Thyroid gland (tissue), 4 donors: ENCODE results near the gene FGD3.

Experiments used
- POLR2A ChIP-seq, 2 donors: fragments of 450-650 bp; IDR thresholded peaks; one replicate each; pipeline ENCODE4 v1.6.1; 2017; ENCODE audit warnings: antibody characterized with exemption in 2 of 2, mild to moderate bottlenecking in 2 of 2, moderate library complexity in 1 of 2
- TF ChIP-seq, protein P1 (sequence below), 6 experiments: fragments of 200-600 bp in 3 of 6; fragments of 450-650 bp in 3 of 6; sonication (generic) in 3 of 6; IDR thresholded peaks; one replicate each; pipeline ENCODE4 v1.5.1; 2016 to 2019; ENCODE audit warnings: antibody characterized with exemption in 6 of 6, mild to moderate bottlenecking in 2 of 6, inconsistent platforms in 1 of 6, moderate library complexity in 1 of 6

DNA sequence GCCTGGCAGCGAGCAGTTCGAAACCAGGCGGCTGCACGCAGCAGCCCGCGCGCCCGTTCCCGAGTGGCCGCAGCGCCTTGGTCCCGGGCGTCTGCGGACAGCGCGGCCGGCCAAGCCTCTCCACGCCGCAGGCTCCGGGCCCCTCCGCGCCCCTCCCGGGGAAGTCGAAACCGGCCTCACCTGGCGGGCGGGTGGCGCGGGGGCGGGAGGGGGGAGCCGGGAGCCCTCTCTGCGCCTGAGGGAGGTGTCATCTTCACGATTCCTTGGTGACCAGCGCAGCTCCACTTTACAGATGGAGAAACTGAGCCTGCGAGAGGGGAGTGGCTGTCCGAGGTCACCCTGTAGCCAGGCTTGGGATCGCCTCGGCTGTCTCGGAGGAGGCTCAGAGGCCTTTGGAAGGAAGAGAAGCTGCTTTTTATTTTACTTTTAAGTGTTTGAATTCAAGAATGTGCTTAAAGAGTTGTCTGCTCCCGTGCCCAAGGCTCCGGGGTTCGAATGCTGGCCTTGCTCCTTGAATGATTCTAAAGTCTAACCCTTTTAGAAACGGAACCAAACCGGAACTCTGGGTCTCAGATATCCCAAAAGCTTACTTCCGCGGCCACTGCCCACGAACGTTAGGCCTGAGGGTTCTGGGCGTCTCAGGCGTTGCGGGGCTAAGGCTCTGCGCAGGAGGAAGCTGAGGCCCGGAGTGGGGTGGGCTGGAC is 111.8 kb downstream of the FGD3 start:
- TF ChIP-seq, protein P1, sequence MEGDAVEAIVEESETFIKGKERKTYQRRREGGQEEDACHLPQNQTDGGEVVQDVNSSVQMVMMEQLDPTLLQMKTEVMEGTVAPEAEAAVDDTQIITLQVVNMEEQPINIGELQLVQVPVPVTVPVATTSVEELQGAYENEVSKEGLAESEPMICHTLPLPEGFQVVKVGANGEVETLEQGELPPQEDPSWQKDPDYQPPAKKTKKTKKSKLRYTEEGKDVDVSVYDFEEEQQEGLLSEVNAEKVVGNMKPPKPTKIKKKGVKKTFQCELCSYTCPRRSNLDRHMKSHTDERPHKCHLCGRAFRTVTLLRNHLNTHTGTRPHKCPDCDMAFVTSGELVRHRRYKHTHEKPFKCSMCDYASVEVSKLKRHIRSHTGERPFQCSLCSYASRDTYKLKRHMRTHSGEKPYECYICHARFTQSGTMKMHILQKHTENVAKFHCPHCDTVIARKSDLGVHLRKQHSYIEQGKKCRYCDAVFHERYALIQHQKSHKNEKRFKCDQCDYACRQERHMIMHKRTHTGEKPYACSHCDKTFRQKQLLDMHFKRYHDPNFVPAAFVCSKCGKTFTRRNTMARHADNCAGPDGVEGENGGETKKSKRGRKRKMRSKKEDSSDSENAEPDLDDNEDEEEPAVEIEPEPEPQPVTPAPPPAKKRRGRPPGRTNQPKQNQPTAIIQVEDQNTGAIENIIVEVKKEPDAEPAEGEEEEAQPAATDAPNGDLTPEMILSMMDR (IDR thresholded peaks at IDR 0.05): no peak
- no peak for TF ChIP-seq POLR2A (IDR thresholded peaks at IDR 0.05)
